A673 (cell line): ENCODE data around the gene SPINK9. TPM values are rescaled to one million over a fixed set of nuclear protein-coding genes. Genes with fewer than 3 reads are reported as not detected.

Source experiments
- BruUV-seq: library from RNA; stranded (reverse); fragments of 400-500 nt; replicated peaks from 2 replicates; lab custom pipeline; 2021; lab: Mats Ljungman, UMichigan
- CTCF ChIA-PET: fragments of 300-600 bp; sonication (Branson Sonifier 250); formaldehyde crosslinking; loops from one replicate; lab custom pipeline; 2022; ENCODE audit warnings: antibody characterized with exemption; lab: Charles Lee
- POLR2A ChIA-PET: fragments of 300-600 bp; sonication (Branson Sonifier 250); formaldehyde crosslinking; loops from one replicate; lab custom pipeline; 2022; ENCODE audit warnings: antibody characterized with exemption; ENCODE audit not compliant: low non-redundant PET; lab: Charles Lee
- DNase-seq: peaks from one replicate; pipeline ENCODE4 v3.0.0-alpha.2; 2015; ENCODE audit warnings: low spot score
- H3K27ac ChIP-seq: fragments of 200-600 bp; sonication (generic); 2 replicates; pipeline ENCODE4 v1.5.1; 2016; ENCODE audit warnings: mixed run types, low read depth, mild to moderate bottlenecking, mixed read lengths, antibody characterized with exemption, low read length; ENCODE audit not compliant: poor library complexity, severe bottlenecking
- H3K27me3 ChIP-seq: fragments of 200-600 bp; sonication (generic); replicated peaks from 2 replicates; pipeline ENCODE4 v1.6.1; 2017; ENCODE audit warnings: mixed run types, low read depth, mild to moderate bottlenecking, mixed read lengths, antibody characterized with exemption, low read length; ENCODE audit not compliant: insufficient read depth, poor library complexity
- H3K36me3 ChIP-seq: fragments of 200-600 bp; sonication (generic); 2 replicates; pipeline ENCODE4 v1.6.1; 2016; ENCODE audit warnings: mixed run types, mild to moderate bottlenecking, mixed read lengths, antibody characterized with exemption, low read length; ENCODE audit not compliant: insufficient read depth, poor library complexity, severe bottlenecking
- H3K4me1 ChIP-seq: fragments of 200-600 bp; sonication (generic); 2 replicates; pipeline ENCODE4 v1.6.1; 2017; ENCODE audit warnings: mixed run types, mild to moderate bottlenecking, mixed read lengths, antibody characterized with exemption, low read length; ENCODE audit not compliant: insufficient read depth, poor library complexity, severe bottlenecking
- H3K4me3 ChIP-seq: fragments of 200-600 bp; sonication (generic); 2 replicates; pipeline ENCODE4 v1.5.1; 2016; ENCODE audit warnings: low read depth, mixed run types, mild to moderate bottlenecking, mixed read lengths, low read length; ENCODE audit not compliant: poor library complexity, severe bottlenecking
- H3K9me3 ChIP-seq: fragments of 200-600 bp; sonication (generic); 2 replicates; pipeline ENCODE4 v1.6.1; 2016; ENCODE audit warnings: mixed run types, low read depth, mild to moderate bottlenecking, mixed read lengths, antibody characterized with exemption, low read length; ENCODE audit not compliant: poor library complexity, severe bottlenecking
- EZH2 ChIP-seq: fragments of 200-600 bp; sonication (generic); IDR thresholded peaks from 2 replicates; pipeline ENCODE4 v1.6.1; 2017; ENCODE audit warnings: borderline replicate concordance, low read depth, mild to moderate bottlenecking, mixed read lengths, antibody characterized with exemption, low read length; ENCODE audit not compliant: poor library complexity, severe bottlenecking
- intact Hi-C: fragments of 100-400 bp; cut with micrococcal nuclease; formaldehyde crosslinking; loops from one replicate; pipeline ENCODE4 v1.10.0; 2022; ENCODE audit not compliant: unreplicated experiment
- total RNA-seq: library from RNA; stranded (reverse); gene quantifications from 2 replicates; pipeline ENCODE4 v1.2.3, GENCODE V29; 2021
- TF ChIP-seq, protein P1 (sequence below): fragments of 300-800, 200-600 bp; sonication (generic); conservative IDR thresholded peaks from 2 replicates; pipeline ENCODE4 v1.5.1; 2017; ENCODE audit warnings: low read depth, mild to moderate bottlenecking, antibody characterized with exemption, low read length, moderate library complexity, mixed read lengths

Gene SPINK9
- total RNA-seq, 1 experiment from 2014 or later, result not detected

GRCh38 chr5:148352696-148353095 is 17.3 kb downstream of the SPINK9 start:
- intact Hi-C loops, result no loop called here
- CTCF ChIA-PET, result no interaction called here
- POLR2A ChIA-PET, result no interaction called here
- DNase-seq, result no peak
- TF ChIP-seq EZH2, result no peak
- TF ChIP-seq, protein P1, sequence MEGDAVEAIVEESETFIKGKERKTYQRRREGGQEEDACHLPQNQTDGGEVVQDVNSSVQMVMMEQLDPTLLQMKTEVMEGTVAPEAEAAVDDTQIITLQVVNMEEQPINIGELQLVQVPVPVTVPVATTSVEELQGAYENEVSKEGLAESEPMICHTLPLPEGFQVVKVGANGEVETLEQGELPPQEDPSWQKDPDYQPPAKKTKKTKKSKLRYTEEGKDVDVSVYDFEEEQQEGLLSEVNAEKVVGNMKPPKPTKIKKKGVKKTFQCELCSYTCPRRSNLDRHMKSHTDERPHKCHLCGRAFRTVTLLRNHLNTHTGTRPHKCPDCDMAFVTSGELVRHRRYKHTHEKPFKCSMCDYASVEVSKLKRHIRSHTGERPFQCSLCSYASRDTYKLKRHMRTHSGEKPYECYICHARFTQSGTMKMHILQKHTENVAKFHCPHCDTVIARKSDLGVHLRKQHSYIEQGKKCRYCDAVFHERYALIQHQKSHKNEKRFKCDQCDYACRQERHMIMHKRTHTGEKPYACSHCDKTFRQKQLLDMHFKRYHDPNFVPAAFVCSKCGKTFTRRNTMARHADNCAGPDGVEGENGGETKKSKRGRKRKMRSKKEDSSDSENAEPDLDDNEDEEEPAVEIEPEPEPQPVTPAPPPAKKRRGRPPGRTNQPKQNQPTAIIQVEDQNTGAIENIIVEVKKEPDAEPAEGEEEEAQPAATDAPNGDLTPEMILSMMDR, result no peak
- Histone ChIP-seq H3K9me3 (no peaks in the 10 kb centered on the region), H3K4me1 (no peaks in the 10 kb centered on the region), H3K4me3 (no peak overlapping the region), H3K27me3 (peaks cover 19% of the 10 kb centered on the region), H3K27ac (no peak overlapping the region), H3K36me3 (no peaks in the 10 kb centered on the region)
- no TSS peak for BruUV-seq

DNA sequence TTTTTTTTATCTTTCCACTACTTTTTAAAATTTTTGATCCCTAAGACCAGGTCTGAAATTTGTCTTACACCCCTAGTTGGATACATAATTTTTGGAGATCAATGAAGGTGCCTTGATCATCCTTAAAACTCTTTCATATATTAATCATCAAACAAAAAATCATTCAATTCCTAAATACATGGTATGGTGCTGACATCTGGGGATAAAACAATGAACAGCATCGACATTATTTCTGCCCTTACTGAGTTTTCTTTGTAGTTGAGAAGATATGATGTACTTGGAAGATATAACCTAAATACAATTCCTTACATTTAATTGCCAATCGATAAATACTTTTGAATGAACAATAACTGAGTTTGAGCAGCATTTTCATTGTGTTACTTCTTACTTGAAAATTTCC is 18.3 kb downstream of the SPINK9 start:
- intact Hi-C loops, result no loop called here

GRCh38 chr5:148364343-148364742 is 29.0 kb downstream of the SPINK9 start:
- Histone ChIP-seq H3K36me3 (no peaks in the 10 kb centered on the region), H3K4me1 (no peaks in the 10 kb centered on the region), H3K27ac (no peak overlapping the region), H3K4me3 (no peak overlapping the region), H3K9me3 (peaks cover 8% of the 10 kb centered on the region), H3K27me3 (peaks cover 31% of the 10 kb centered on the region)
- intact Hi-C loops, result no loop called here
- CTCF ChIA-PET, result no interaction called here
- no peak for DNase-seq
- TF ChIP-seq, protein P1, result no peak
- TF ChIP-seq EZH2, result no peak
- POLR2A ChIA-PET, result no interaction called here
- no TSS peak for BruUV-seq

More for the DNA sequence above, 18.3 kb downstream of the SPINK9 start:
- no peaks in the 10 kb centered on the region for H3K36me3 ChIP-seq
- POLR2A ChIA-PET, result no interaction called here
- no peaks in the 10 kb centered on the region for H3K9me3 ChIP-seq
- H3K4me1 ChIP-seq, result no peaks in the 10 kb centered on the region
- H3K27me3 ChIP-seq, result peaks cover 19% of the 10 kb centered on the region
- H3K4me3 ChIP-seq, result no peak overlapping the region
- BruUV-seq, result no TSS peak
- no peak for DNase-seq
- CTCF ChIA-PET, result no interaction called here
- TF ChIP-seq, protein P1, result no peak
- no peak for TF ChIP-seq EZH2
- no peak overlapping the region for H3K27ac ChIP-seq
